Smooth muscle cell (in vitro differentiated cells): Measurements from ENCODE around the gene NEU3. TPM values are rescaled to one million over a fixed set of nuclear protein-coding genes. Genes with fewer than 3 reads are reported as not detected.

Source experiments
- DNase-seq: peaks from one replicate; lab custom pipeline; 2025; ENCODE audit not compliant: unreplicated experiment; lab: John Stamatoyannopoulos, UW
- H2AFZ ChIP-seq: fragments of 200-600 bp; sonication (generic); 2 replicates; pipeline ENCODE4 v1.6.0; 2016; ENCODE audit warnings: antibody characterized with exemption, low read depth, mild to moderate bottlenecking
- H3F3A ChIP-seq: fragments of 200-600 bp; sonication (generic); 2 replicates; pipeline ENCODE4 v1.6.0; 2017; ENCODE audit warnings: antibody characterized with exemption, low read depth
- H3K27ac ChIP-seq: fragments of 200-600 bp; sonication (generic); 2 replicates; pipeline ENCODE4 v1.5.1; 2016; ENCODE audit warnings: low read depth, mild to moderate bottlenecking
- H3K27me3 ChIP-seq: fragments of 200-600 bp; sonication (generic); 2 replicates; pipeline ENCODE4 v1.6.1; 2016; ENCODE audit warnings: low read depth, mild to moderate bottlenecking
- H3K36me3 ChIP-seq: fragments of 200-600 bp; sonication (generic); 2 replicates; pipeline ENCODE4 v1.5.1; 2016; ENCODE audit warnings: low read depth
- H3K4me1 ChIP-seq: fragments of 200-600 bp; sonication (generic); 2 replicates; pipeline ENCODE4 v1.5.1; 2016; ENCODE audit warnings: low read depth
- H3K4me2 ChIP-seq: fragments of 200-600 bp; sonication (generic); 2 replicates; pipeline ENCODE4 v1.6.0; 2016; ENCODE audit warnings: mild to moderate bottlenecking
- H3K4me3 ChIP-seq: fragments of 200-600 bp; sonication (generic); 2 replicates; pipeline ENCODE4 v1.5.1; 2016; ENCODE audit warnings: mild to moderate bottlenecking
- H3K79me2 ChIP-seq: fragments of 200-600 bp; sonication (generic); 2 replicates; pipeline ENCODE4 v1.6.0; 2016; ENCODE audit warnings: low read depth, mild to moderate bottlenecking
- H3K9ac ChIP-seq: fragments of 200-600 bp; sonication (generic); 2 replicates; pipeline ENCODE4 v1.6.0; 2016; ENCODE audit warnings: low read depth
- H3K9me3 ChIP-seq: fragments of 200-600 bp; sonication (generic); replicated peaks from 2 replicates; pipeline ENCODE4 v1.5.1; 2016; ENCODE audit warnings: low read depth
- H4K20me1 ChIP-seq: fragments of 200-600 bp; sonication (generic); 2 replicates; pipeline ENCODE4 v1.6.0; 2016; ENCODE audit warnings: low read depth
- whole genome bisulfite sequencing: methylation state at CpG from one replicate; pipeline ENCODE4 v1.1.7; 2016; ENCODE audit warnings: low lambda C conversion rate; 5-methylcytosine and 5-hydroxymethylcytosine counted together
- polyA plus RNA-seq: library from polyadenylated mRNA; unstranded; fragments of >200 nt; fragmentation: Nextera tagmentation; extraction: Ambion mirVana; gene quantifications from 2 replicates; pipeline ENCODE4 v1.2.1, GENCODE V29; 2016
- total RNA-seq: library from RNA; depleted of rRNA; stranded (reverse); fragments of >200 nt; gene quantifications from 2 replicates; pipeline ENCODE4 v1.2.3, GENCODE V29; 2014
- TF ChIP-seq, protein P1 (sequence below): fragments of 200-600 bp; sonication (generic); IDR thresholded peaks from 2 replicates; pipeline ENCODE4 v1.5.1; 2017; ENCODE audit warnings: borderline replicate concordance, mild to moderate bottlenecking, antibody characterized with exemption; ENCODE audit not compliant: insufficient read depth, poor library complexity, severe bottlenecking

NEU3 gene
- total and polyA plus RNA-seq, 2 experiments from 2014 or later: 3.9 to 5.0 TPM

- Histone ChIP-seq H4K20me1 (no peaks in the 10 kb centered on the region), H3K27ac (no peak overlapping the region), H3K4me2 (no peak overlapping the region), H3K79me2 (no peaks in the 10 kb centered on the region), H3K36me3 (no peaks in the 10 kb centered on the region), H3K4me1 (no peaks in the 10 kb centered on the region), H3K4me3 (no peak overlapping the region), H3K9ac (no peak overlapping the region), H3F3A (no peaks in the 10 kb centered on the region), H3K9me3 (no peaks in the 10 kb centered on the region), H2AFZ (no peak overlapping the region), H3K27me3 (no peaks in the 10 kb centered on the region)
- no peak for DNase-seq
- WGBS: 93% methylated on average over 2 of the region's 3 CpGs
- TF ChIP-seq, protein P1, sequence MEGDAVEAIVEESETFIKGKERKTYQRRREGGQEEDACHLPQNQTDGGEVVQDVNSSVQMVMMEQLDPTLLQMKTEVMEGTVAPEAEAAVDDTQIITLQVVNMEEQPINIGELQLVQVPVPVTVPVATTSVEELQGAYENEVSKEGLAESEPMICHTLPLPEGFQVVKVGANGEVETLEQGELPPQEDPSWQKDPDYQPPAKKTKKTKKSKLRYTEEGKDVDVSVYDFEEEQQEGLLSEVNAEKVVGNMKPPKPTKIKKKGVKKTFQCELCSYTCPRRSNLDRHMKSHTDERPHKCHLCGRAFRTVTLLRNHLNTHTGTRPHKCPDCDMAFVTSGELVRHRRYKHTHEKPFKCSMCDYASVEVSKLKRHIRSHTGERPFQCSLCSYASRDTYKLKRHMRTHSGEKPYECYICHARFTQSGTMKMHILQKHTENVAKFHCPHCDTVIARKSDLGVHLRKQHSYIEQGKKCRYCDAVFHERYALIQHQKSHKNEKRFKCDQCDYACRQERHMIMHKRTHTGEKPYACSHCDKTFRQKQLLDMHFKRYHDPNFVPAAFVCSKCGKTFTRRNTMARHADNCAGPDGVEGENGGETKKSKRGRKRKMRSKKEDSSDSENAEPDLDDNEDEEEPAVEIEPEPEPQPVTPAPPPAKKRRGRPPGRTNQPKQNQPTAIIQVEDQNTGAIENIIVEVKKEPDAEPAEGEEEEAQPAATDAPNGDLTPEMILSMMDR: no peak
These were observed 12.2 kb downstream of the NEU3 start for GRCh38 chr11:75000975-75001354.

DNA sequence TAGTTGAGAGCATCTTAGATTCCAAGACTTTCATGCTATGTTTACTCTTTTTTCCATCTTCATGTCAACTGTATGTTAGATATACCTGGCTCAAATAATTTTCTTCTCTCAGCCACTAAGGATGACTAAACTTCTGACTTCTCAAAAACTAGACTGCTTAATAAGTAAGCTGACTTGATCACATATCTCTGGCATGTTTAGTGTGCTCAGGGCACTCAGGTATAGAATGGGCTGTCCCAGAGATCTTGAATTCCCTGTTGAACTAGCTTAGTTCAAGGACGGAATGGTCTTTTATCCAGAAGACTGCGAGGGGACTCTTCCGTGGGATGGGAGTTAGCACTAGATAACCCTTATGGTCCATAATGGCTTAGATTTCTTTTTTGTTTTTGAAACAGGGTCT lies 13.0 kb downstream of the NEU3 start:
- no peaks in the 10 kb centered on the region for H3K79me2 ChIP-seq
- H3K4me1 ChIP-seq: no peaks in the 10 kb centered on the region
- no peak overlapping the region for H3K27ac ChIP-seq
- H2AFZ ChIP-seq: no peak overlapping the region
- no peak overlapping the region for H3K4me3 ChIP-seq
- TF ChIP-seq, protein P1: no peak
- H3K36me3 ChIP-seq: no peaks in the 10 kb centered on the region
- no peak overlapping the region for H3K4me2 ChIP-seq
- H4K20me1 ChIP-seq: no peaks in the 10 kb centered on the region
- no peaks in the 10 kb centered on the region for H3K9me3 ChIP-seq
- 88% methylated on average over 3 of the region's 3 CpGs for WGBS
- H3K9ac ChIP-seq: no peak overlapping the region
- no peaks in the 10 kb centered on the region for H3K27me3 ChIP-seq
- H3F3A ChIP-seq: no peaks in the 10 kb centered on the region
- DNase-seq: no peak

- no peaks in the 10 kb centered on the region for H3F3A ChIP-seq
- H4K20me1 ChIP-seq: no peaks in the 10 kb centered on the region
- H3K4me3 ChIP-seq: no peak overlapping the region
- H3K4me2 ChIP-seq: no peak overlapping the region
- H3K36me3 ChIP-seq: peaks cover 4% of the 10 kb centered on the region
- no peaks in the 10 kb centered on the region for H3K4me1 ChIP-seq
- WGBS: 97% methylated on average over 1 of the region's 1 CpG
- H3K27ac ChIP-seq: no peak overlapping the region
- TF ChIP-seq, protein P1: no peak
- no peak for DNase-seq
- no peak overlapping the region for H2AFZ ChIP-seq
- no peaks in the 10 kb centered on the region for H3K27me3 ChIP-seq
- no peaks in the 10 kb centered on the region for H3K9me3 ChIP-seq
- H3K79me2 ChIP-seq: no peaks in the 10 kb centered on the region
- H3K9ac ChIP-seq: no peak overlapping the region
These were observed 13.8 kb downstream of the NEU3 start for GRCh38 chr11:75002516-75002915.

- H3K27me3 ChIP-seq: no peaks in the 10 kb centered on the region
- H3K9me3 ChIP-seq: no peaks in the 10 kb centered on the region
- DNase-seq: no peak
- no peak overlapping the region for H2AFZ ChIP-seq
- no peaks in the 10 kb centered on the region for H3K4me1 ChIP-seq
- H3F3A ChIP-seq: no peaks in the 10 kb centered on the region
- H3K36me3 ChIP-seq: peaks cover 4% of the 10 kb centered on the region
- H3K9ac ChIP-seq: no peak overlapping the region
- no peak overlapping the region for H3K4me3 ChIP-seq
- H3K27ac ChIP-seq: no peak overlapping the region
- WGBS: 81% methylated on average over 1 of the region's 1 CpG
- H4K20me1 ChIP-seq: no peaks in the 10 kb centered on the region
- no peak overlapping the region for H3K4me2 ChIP-seq
- no peaks in the 10 kb centered on the region for H3K79me2 ChIP-seq
- TF ChIP-seq, protein P1: no peak
These were observed 15.5 kb downstream of the NEU3 start for GRCh38 chr11:75004215-75004614.
